Psoas muscle (tissue), 8 donors: Measurements from ENCODE around the gene VGLL4. TPM values are rescaled to one million over a fixed set of nuclear protein-coding genes. Genes with fewer than 3 reads are reported as not detected.
"Not testable (repeated sequence)": the region's sequence is repeated elsewhere in the genome, so short reads cannot be mapped to it uniquely, and the experiment has no call there.

Source experiments
- ATAC-seq, 4 donors: fragments of 200-7000 bp; cut with Tn5 transposase; one replicate each; pipeline ENCODE4 v1.9.1; 2020; ENCODE audit warnings: moderate library complexity in 3 of 4, mild to moderate bottlenecking in 2 of 4
- DNase-seq, 2 donors: peaks; one replicate each; pipeline ENCODE4 v3.0.0-alpha.2; 2020
- H3K27ac ChIP-seq: fragments of 200-600 bp; one replicate; pipeline ENCODE4 v1.8.0; 2022
- H3K27me3 ChIP-seq, 3 donors: fragments of 200-600 bp in 1 of 3; one replicate each; pipeline versions ENCODE4 v1.6.1 to v1.8.0; 2013 to 2022; ENCODE audit warnings: low read length in 2 of 3, mild to moderate bottlenecking in 2 of 3, moderate library complexity in 1 of 3; ENCODE audit not compliant: insufficient read depth in 3 of 3
- H3K36me3 ChIP-seq, 2 donors: fragments of 200-600 bp in 1 of 2; one replicate each; pipeline versions ENCODE4 v1.6.1 to v1.8.0; 2013 to 2022; ENCODE audit warnings: low read depth in 1 of 2, mild to moderate bottlenecking in 1 of 2, moderate library complexity in 1 of 2; ENCODE audit not compliant: insufficient read depth in 1 of 2
- H3K4me1 ChIP-seq: fragments of 200-600 bp; one replicate; pipeline ENCODE4 v1.8.0; 2022
- H3K4me3 ChIP-seq: fragments of 200-600 bp; one replicate; pipeline ENCODE4 v1.8.0; 2022; ENCODE audit warnings: mild to moderate bottlenecking
- H3K9me3 ChIP-seq: fragments of 200-600 bp; one replicate; pipeline ENCODE4 v1.8.0; 2022
- WGBS, 3 donors: extraction: QIAGEN DNeasy Blood & Tissue Kit; methylation state at CpG; one replicate each; pipeline versions ENCODE4 v1.1.6 to v1.1.7; 2013; 5-methylcytosine and 5-hydroxymethylcytosine counted together
- intact Hi-C, 2 donors: fragments of 100-400 bp; cut with DNase I; formaldehyde crosslinking; loops; one replicate each; pipeline versions ENCODE4 v1.11.0 to v1.14.2; 2022
- polyA plus RNA-seq, 3 donors: library from polyadenylated mRNA; stranded (reverse); fragments of 200-250 nt; gene quantifications; one replicate each; pipeline ENCODE4 v1.2.3, GENCODE V29; 2013
- total RNA-seq, 4 donors: library from RNA; stranded (reverse); fragmentation: NEBNext Ultra II Directional in 2 of 4; extraction: Animal tissue kit (Norgen Biotek cat#: 25700) in 2 of 4; gene quantifications; one replicate each; pipeline versions ENCODE4 v1.2.1 to v1.2.4, GENCODE V29; 2021 to 2023
- TF ChIP-seq, protein P1 (sequence below): fragments of 200-600 bp; IDR thresholded peaks from one replicate; pipeline ENCODE4 v1.8.0; 2022; ENCODE audit warnings: antibody characterized with exemption
- donor health status: healthy with polysubstance abuse.
- donor health status: DM: no; HTN: no; CAD: no; lungs with moderate emphysema.
- donor health status: Bipolar disorder and iron deficiency.
- donor health status: healthy.
- donor health status: DM: yes; HTN: yes; CAD: no.
- donor health status: DM: no; HTN: no; CAD: no.
- donor health status: DM: no; HTN: no; CAD: no.
- donor health status: DM: yes; HTN: yes; CAD: no.

VGLL4 gene
- total and polyA plus RNA-seq, 7 donors: 8.0 to 14.8 (median 11.7) TPM

- no peaks in the 10 kb centered on the region for H3K36me3 ChIP-seq
- H3K27ac ChIP-seq: peak overlapping the region; percentile 68
- no peaks in the 10 kb centered on the region for H3K9me3 ChIP-seq
- TF ChIP-seq, protein P1, sequence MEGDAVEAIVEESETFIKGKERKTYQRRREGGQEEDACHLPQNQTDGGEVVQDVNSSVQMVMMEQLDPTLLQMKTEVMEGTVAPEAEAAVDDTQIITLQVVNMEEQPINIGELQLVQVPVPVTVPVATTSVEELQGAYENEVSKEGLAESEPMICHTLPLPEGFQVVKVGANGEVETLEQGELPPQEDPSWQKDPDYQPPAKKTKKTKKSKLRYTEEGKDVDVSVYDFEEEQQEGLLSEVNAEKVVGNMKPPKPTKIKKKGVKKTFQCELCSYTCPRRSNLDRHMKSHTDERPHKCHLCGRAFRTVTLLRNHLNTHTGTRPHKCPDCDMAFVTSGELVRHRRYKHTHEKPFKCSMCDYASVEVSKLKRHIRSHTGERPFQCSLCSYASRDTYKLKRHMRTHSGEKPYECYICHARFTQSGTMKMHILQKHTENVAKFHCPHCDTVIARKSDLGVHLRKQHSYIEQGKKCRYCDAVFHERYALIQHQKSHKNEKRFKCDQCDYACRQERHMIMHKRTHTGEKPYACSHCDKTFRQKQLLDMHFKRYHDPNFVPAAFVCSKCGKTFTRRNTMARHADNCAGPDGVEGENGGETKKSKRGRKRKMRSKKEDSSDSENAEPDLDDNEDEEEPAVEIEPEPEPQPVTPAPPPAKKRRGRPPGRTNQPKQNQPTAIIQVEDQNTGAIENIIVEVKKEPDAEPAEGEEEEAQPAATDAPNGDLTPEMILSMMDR: no peak
- no peak overlapping the region for H3K4me3 ChIP-seq
- DNase-seq (peak in 1 of 2 donors; percentile 61), ATAC-seq (peak; percentile 74 to 90 (median 86))
- H3K27me3 ChIP-seq: no peaks in the 10 kb centered on the region
- WGBS, 3 donors: 56 to 65% (median 61%) methylated on average over 21 of the region's 21 CpGs
- H3K4me1 ChIP-seq: peaks cover 16% of the 10 kb centered on the region
- intact Hi-C loops: no loop called here
Observed at GRCh38 chr3:11534011-11534792, 109.5 kb downstream of the VGLL4 start.

GRCh38 chr3:11532931-11533391, 110.8 kb downstream of the VGLL4 start:
- Histone ChIP-seq H3K36me3 (no peaks in the 10 kb centered on the region), H3K27me3 (no peaks in the 10 kb centered on the region), H3K4me1 (peaks cover 16% of the 10 kb centered on the region), H3K9me3 (no peaks in the 10 kb centered on the region), H3K27ac (no peak overlapping the region), H3K4me3 (no peak overlapping the region)
- DNase-seq (no peak), ATAC-seq (no peak)
- TF ChIP-seq, protein P1: no peak
- intact Hi-C loops: no loop called here
- 81 to 85% (median 82%) methylated on average over 9 of the region's 9 CpGs for WGBS, 3 donors

DNA sequence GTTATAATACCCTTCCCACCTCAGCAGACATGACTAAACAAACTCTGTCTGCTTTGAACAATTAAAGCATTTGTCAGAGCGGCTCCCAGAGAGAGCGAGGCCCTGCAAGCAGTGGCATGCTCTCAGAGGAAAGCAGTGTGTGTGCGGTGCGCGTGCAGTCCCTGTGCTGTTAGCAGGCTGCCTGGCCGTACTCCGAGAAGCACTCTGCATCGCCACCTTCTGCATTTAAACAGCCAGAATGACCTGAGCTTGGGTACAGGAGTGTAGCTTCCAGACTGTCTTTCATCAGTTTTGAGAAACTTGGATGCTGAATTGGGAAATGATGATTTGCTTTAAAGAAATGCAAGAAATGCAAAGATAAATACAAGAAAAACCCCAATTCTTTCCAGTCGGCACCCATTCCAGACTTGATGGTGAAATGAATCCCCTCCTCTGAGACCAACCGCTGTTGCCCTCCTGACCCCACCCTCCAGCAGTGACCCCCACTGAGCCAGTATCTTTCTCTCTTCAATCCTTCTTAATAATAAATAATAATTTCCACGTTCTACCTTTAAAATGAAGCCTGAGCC, 113.5 kb downstream of the VGLL4 start:
- 88 to 91% (median 88%) methylated on average over 11 of the region's 11 CpGs for WGBS, 3 donors

DNA sequence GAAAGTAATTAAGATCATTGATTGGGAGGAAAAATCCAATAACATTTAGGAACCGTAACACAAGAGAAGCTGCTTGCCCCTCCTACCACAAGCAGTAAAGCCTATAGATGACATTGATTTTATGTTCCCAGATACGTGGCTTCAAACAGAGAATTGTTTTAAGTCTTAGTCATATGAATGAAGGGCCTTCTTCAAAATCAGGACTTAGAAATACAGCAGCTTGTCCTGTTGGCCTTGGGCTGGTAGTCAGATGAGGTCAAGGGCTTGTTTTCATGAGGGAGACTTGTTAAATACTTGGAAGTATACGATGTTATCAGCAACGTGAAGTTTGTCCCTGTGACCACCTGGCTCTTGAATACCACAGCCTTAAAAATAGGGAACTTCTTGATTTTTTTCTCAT, 114.4 kb downstream of the VGLL4 start:
- H3K4me1 ChIP-seq: peaks cover 9% of the 10 kb centered on the region
- ATAC-seq (no peak), DNase-seq (no peak)
- no peaks in the 10 kb centered on the region for H3K9me3 ChIP-seq
- TF ChIP-seq, protein P1: no peak
- no peaks in the 10 kb centered on the region for H3K36me3 ChIP-seq
- H3K27me3 ChIP-seq: no peaks in the 10 kb centered on the region
- WGBS, 3 donors: 87 to 89% (median 87%) methylated on average over 4 of the region's 4 CpGs
- H3K4me3 ChIP-seq: no peak overlapping the region
- intact Hi-C loops: no loop called here
- H3K27ac ChIP-seq: no peak overlapping the region

More for the DNA sequence above, 113.5 kb downstream of the VGLL4 start:
- peaks cover 16% of the 10 kb centered on the region for H3K4me1 ChIP-seq
- intact Hi-C loops: no loop called here
- DNase-seq (no peak), ATAC-seq (no peak)
- no peaks in the 10 kb centered on the region for H3K9me3 ChIP-seq
- H3K27me3 ChIP-seq: no peaks in the 10 kb centered on the region
- TF ChIP-seq, protein P1: no peak
- no peak overlapping the region for H3K4me3 ChIP-seq
- H3K36me3 ChIP-seq: no peaks in the 10 kb centered on the region
- no peak overlapping the region for H3K27ac ChIP-seq

DNA sequence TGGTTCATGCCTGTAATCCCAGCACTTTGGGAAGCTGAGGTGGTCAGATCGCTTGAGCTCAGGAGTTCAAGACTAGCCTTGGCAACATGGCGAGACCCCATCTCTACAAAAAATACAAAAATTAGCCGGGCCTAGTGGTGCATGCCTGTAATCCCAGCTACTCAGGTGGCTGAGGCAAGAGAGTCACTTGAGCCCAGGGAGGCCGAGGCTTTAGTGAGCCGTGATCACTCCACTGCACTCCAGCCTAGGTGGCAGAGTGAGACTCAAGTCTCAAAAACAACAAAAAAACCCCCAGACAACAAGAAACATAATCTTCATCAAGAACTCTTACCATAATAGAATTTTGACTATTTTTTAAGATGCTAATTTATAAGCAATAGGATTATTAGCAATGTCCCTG, 117.6 kb downstream of the VGLL4 start:
- H3K27ac ChIP-seq, ATAC-seq, H3K4me1 ChIP-seq, H3K36me3 ChIP-seq, H3K4me3 ChIP-seq, H3K9me3 ChIP-seq, intact Hi-C loops, DNase-seq, H3K27me3 ChIP-seq: not testable (repeated sequence)
- WGBS, 3 donors: 91 to 95% (median 95%) methylated on average over 5 of the region's 5 CpGs
